Stimulated activated memory B cell treated with anti-CD40 and anti-IgM and Interleukin-4, amounts not matched to agents 10 μg/mL and 1 μg/mL and 100 μg/mL, for 72 hours (primary cell): ENCODE results near the gene NBEAL1.
"Not testable (repeated sequence)": the region's sequence is repeated elsewhere in the genome, so short reads cannot be mapped to it uniquely, and the experiment has no call there.

Source experiments
- ATAC-seq: fragments of 150-1000 bp; cut with Tn5 transposase; 2 replicates; pipeline ENCODE4 v1.10.0; 2021
- H3K27ac Mint-ChIP-seq: one replicate; pipeline ENCODE4 v1.8.0; 2022; ENCODE audit warnings: mild to moderate bottlenecking, mixed read lengths
- H3K27me3 Mint-ChIP-seq: one replicate; pipeline ENCODE4 v1.8.0; 2022; ENCODE audit warnings: mixed read lengths
- H3K36me3 Mint-ChIP-seq: one replicate; pipeline ENCODE4 v1.8.0; 2022; ENCODE audit warnings: mixed read lengths
- H3K4me1 Mint-ChIP-seq: one replicate; pipeline ENCODE4 v1.8.0; 2022; ENCODE audit warnings: mixed read lengths
- H3K4me3 Mint-ChIP-seq: one replicate; pipeline ENCODE4 v1.8.0; 2022; ENCODE audit warnings: mild to moderate bottlenecking, moderate library complexity, mixed read lengths
- H3K9me3 Mint-ChIP-seq: one replicate; pipeline ENCODE4 v1.8.0; 2022; ENCODE audit warnings: mixed read lengths

NBEAL1 gene

DNA sequence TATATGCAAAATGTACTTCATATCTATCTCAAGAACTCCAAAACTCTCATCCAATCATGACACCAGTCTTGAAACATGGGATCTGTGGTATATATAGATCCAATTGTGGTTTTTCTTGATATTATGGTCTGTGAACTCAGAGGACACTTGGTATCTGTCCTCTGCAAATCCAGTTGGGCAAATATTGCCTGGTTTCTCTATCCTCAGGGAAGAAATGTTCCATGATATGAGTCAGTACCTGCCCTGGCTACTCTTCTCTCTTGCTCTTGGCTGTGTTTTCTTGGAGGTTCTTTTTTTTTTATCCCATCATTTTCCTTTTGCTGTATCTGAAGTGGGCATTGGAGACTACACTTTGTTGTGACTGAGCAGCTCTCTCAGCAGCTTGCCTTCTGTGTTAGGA, 10.9 kb downstream of the NBEAL1 start:
- Mint-ChIP-seq H3K9me3 (no peaks in the 10 kb centered on the region), H3K27me3 (no peaks in the 10 kb centered on the region), H3K27ac (peak overlapping the region; percentile 13), H3K4me1 (no peaks in the 10 kb centered on the region), H3K36me3 (peaks cover 6% of the 10 kb centered on the region), H3K4me3 (no peak overlapping the region)
- no peak for ATAC-seq

DNA sequence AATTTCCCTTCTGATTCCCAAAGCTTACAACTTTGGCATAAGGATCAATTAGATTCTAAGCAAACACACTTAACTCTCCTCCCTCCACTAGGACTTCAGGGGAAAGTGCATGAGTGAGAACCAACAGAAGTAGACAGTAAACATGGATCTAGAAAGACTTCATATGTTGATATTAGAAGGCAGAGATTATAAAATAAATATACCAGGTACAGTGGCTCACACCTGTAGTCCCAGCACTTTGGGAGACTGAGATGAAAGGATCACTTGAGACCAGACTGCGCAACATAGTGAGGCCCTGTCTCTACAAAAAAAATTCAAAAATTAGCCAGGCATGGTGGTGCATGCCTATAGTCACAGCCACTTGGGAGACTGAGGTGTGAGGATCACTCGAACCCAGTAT, 15.9 kb downstream of the NBEAL1 start:
- Mint-ChIP-seq H3K4me3 (no peak overlapping the region), H3K27ac (no peak overlapping the region), H3K9me3 (no peaks in the 10 kb centered on the region), H3K27me3 (no peaks in the 10 kb centered on the region), H3K36me3 (peaks cover 5% of the 10 kb centered on the region), H3K4me1 (peaks cover 6% of the 10 kb centered on the region)
- no peak for ATAC-seq

- no peak for ATAC-seq
- H3K27me3 Mint-ChIP-seq = no peaks in the 10 kb centered on the region
Measured at GRCh38 chr2:203030991-203031390, 16.3 kb downstream of the NBEAL1 start.

DNA sequence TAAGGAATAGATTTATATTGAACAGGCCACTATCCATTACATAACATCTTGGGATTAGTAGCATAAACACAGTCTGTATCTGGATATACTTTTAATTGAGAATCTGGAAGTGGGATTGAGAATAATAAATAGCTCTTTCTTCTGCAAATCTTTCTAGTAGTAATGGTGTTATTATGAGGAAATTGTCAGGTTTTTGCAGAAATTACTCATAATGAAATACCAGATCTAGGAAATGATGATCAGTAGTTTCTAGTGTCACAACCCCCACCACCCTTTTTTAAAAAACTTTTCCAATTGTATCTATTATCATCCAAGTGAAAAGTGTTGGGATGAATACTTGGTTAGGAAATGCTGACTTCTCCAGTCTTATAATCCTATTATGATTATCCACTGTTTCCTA, 18.7 kb downstream of the NBEAL1 start:
- Mint-ChIP-seq H3K4me1 (peaks cover 6% of the 10 kb centered on the region), H3K36me3 (peaks cover 5% of the 10 kb centered on the region), H3K9me3 (no peaks in the 10 kb centered on the region), H3K4me3 (no peak overlapping the region), H3K27ac (no peak overlapping the region), H3K27me3 (no peaks in the 10 kb centered on the region)
- ATAC-seq = no peak

More at GRCh38 chr2:203030991-203031390, 16.3 kb downstream of the NBEAL1 start:
- no peaks in the 10 kb centered on the region for H3K9me3 Mint-ChIP-seq
- H3K4me1 Mint-ChIP-seq = peaks cover 6% of the 10 kb centered on the region
- H3K27ac Mint-ChIP-seq = no peak overlapping the region
- H3K36me3 Mint-ChIP-seq = peaks cover 5% of the 10 kb centered on the region
- H3K4me3 Mint-ChIP-seq = no peak overlapping the region

DNA sequence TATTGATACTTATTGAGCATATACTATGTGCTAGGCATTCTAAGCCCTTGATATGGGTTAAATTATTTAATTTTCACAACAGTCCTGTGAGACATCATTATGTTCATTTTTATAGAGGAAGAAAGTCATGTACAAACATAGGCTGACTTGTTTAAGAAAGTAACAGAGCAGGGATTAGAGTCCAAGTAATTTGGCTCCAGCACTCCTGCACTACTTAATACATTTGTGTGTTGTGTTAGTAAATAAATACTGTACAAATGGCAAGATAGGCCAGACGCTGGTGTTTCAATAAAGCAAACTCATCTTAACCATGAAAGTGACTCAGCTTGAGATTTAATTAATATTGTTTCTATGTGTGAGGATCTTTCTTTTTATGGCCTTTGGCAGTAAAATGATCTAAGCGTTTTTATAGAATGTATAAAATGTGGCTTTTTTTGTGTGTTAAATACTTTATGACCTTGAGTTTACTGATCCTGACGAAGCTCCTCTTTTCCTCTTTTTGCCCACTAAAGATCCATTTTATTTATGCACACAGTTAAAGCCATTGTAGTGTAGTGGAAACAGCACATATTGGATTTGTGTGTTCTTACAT, 21.3 kb downstream of the NBEAL1 start:
- Mint-ChIP-seq H3K27ac (no peak overlapping the region), H3K4me1 (peaks cover 13% of the 10 kb centered on the region), H3K27me3 (no peaks in the 10 kb centered on the region), H3K36me3 (peaks cover 24% of the 10 kb centered on the region), H3K4me3 (no peak overlapping the region), H3K9me3 (no peaks in the 10 kb centered on the region)
- ATAC-seq = no peak

DNA sequence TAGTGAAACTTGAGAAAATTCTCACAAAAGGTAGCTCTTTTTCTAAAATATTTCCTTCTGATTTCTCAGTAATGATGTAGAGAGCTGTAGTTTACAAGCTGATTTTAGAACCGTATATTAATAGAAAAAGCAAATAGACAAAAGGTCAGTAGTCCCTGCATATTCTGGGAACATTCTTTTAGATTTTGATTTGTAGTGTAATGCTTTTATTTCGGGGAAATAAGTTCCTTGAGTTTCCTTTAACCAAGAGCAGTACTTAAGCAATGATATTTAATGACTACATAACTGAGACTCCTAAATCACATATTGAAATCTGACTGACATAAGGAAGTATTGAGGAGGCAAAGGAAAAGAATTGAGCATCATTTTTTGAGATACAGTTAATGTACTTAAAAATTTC, 22.4 kb downstream of the NBEAL1 start:
- Mint-ChIP-seq H3K27ac (no peak overlapping the region), H3K9me3 (no peaks in the 10 kb centered on the region), H3K27me3 (no peaks in the 10 kb centered on the region), H3K4me3 (no peak overlapping the region), H3K4me1 (peaks cover 13% of the 10 kb centered on the region), H3K36me3 (peaks cover 29% of the 10 kb centered on the region)
- no peak for ATAC-seq

DNA sequence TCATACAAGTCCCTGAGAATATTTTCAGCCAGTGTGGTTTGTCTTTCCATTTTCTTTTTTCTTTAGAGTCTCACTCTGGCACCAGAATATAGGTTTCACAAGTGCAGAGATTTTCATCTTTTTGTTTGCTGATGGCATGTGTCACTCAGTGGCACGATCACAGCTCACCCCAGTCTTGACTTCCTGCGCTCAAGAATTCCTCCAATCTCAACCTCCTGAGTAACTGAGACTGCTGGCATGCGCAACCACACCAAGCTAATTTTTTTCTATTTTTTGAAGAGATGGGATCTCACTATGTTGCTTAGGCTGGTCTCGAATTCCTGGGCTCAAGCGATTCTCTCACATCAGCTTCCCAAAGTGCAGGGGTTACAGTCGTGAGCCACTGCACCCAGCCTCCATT, 23.9 kb downstream of the NBEAL1 start:
- Mint-ChIP-seq H3K27me3 (no peaks in the 10 kb centered on the region), H3K9me3 (no peaks in the 10 kb centered on the region), H3K27ac (no peak overlapping the region), H3K4me1 (peaks cover 11% of the 10 kb centered on the region), H3K36me3 (peaks cover 38% of the 10 kb centered on the region), H3K4me3 (no peak overlapping the region)
- no peak for ATAC-seq

GRCh38 chr2:203039211-203039610, 24.5 kb downstream of the NBEAL1 start:
- peaks cover 42% of the 10 kb centered on the region for H3K36me3 Mint-ChIP-seq
- not testable (repeated sequence) for H3K27ac Mint-ChIP-seq, ATAC-seq, H3K27me3 Mint-ChIP-seq, H3K4me3 Mint-ChIP-seq, H3K4me1 Mint-ChIP-seq, H3K9me3 Mint-ChIP-seq

DNA sequence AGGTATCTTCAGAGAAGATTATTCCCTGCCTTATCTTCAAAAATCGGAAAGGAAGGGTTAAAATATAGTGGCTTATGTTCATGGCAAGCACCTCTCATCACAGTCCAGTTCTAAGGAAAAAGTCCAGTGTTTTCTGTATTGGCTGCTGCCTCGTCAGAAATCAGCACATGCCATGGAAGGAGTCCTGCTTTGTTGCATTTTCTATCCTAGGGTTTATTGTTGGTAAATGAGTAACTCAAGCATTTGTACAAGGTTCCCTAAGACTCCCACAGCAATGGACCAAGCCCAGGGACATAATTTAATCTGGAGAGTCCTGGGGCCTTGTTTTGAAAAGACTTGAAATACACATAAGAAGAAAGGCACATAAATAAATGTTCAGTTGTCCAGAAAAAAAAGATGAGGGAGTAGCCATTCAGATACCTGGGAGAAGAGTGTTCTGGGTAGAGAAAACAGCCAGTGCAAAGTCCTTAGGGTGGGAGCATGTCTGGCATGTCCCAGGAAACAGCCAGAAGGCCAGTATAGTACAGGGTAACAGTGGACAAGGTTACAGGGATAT, 26.4 kb downstream of the NBEAL1 start:
- no peak overlapping the region for H3K4me3 Mint-ChIP-seq
- H3K4me1 Mint-ChIP-seq = peaks cover 7% of the 10 kb centered on the region
- no peaks in the 10 kb centered on the region for H3K9me3 Mint-ChIP-seq
- H3K36me3 Mint-ChIP-seq = peaks cover 42% of the 10 kb centered on the region
- ATAC-seq = no peak
- H3K27me3 Mint-ChIP-seq = no peaks in the 10 kb centered on the region
- H3K27ac Mint-ChIP-seq = no peak overlapping the region

- Mint-ChIP-seq H3K27me3 (no peaks in the 10 kb centered on the region), H3K27ac (no peak overlapping the region), H3K36me3 (peaks cover 49% of the 10 kb centered on the region), H3K4me1 (peaks cover 7% of the 10 kb centered on the region), H3K4me3 (no peak overlapping the region), H3K9me3 (no peaks in the 10 kb centered on the region)
- ATAC-seq = no peak
Measured at GRCh38 chr2:203042178-203042577, 27.5 kb downstream of the NBEAL1 start.

DNA sequence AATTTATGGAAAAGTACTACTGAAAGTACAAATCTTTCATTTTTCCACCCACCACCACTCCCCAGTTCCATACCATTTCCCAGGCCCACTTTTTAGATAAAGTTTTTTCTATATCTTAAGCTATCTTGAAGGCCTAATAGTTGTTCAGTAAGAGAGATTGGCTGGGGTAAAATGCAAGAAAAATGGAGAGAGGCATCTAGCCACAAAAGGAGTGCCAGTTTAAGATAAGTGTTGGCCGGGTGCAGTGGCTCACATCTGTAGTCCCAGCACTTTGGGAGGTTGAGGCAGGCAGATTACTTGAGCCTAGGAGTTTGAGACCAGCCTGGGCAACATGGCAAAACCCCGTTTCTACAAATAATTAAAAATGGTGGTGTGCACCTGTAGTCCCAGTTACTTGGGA, 28.6 kb downstream of the NBEAL1 start:
- no peak for ATAC-seq
- Mint-ChIP-seq H3K4me1 (peaks cover 7% of the 10 kb centered on the region), H3K9me3 (no peaks in the 10 kb centered on the region), H3K4me3 (no peak overlapping the region), H3K36me3 (peaks cover 49% of the 10 kb centered on the region), H3K27ac (no peak overlapping the region), H3K27me3 (no peaks in the 10 kb centered on the region)

- no peak overlapping the region for H3K4me3 Mint-ChIP-seq
- no peaks in the 10 kb centered on the region for H3K4me1 Mint-ChIP-seq
- peaks cover 39% of the 10 kb centered on the region for H3K36me3 Mint-ChIP-seq
- no peak overlapping the region for H3K27ac Mint-ChIP-seq
- no peak for ATAC-seq
- H3K9me3 Mint-ChIP-seq = no peaks in the 10 kb centered on the region
- H3K27me3 Mint-ChIP-seq = no peaks in the 10 kb centered on the region
Measured at GRCh38 chr2:203045867-203046266, 31.2 kb downstream of the NBEAL1 start.

DNA sequence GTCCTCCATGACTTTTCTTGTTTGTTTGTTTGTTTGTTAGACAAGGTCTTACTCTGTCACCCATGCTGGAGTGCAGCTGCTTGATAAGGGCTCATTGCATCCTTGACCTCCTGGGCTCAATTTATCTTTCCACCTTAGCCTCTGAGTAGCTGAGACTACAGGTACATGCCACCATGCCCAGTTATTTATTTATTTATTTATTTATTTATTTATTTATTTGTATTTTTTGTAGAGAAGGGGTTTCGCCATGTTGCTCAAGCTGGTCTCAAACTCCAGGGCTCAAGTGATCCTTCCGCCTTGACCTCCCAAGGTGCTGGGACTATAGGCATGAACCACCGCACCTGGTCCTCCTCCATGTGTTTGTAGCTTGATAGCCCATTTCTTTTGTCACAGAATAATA, 37.9 kb downstream of the NBEAL1 start:
- Mint-ChIP-seq H3K27ac (no peak overlapping the region), H3K4me3 (no peak overlapping the region), H3K36me3 (peaks cover 28% of the 10 kb centered on the region), H3K27me3 (no peaks in the 10 kb centered on the region), H3K4me1 (no peaks in the 10 kb centered on the region), H3K9me3 (no peaks in the 10 kb centered on the region)
- no peak for ATAC-seq

- no peak overlapping the region for H3K4me3 Mint-ChIP-seq
- no peak overlapping the region for H3K27ac Mint-ChIP-seq
- ATAC-seq = no peak
- no peaks in the 10 kb centered on the region for H3K4me1 Mint-ChIP-seq
- H3K36me3 Mint-ChIP-seq = peaks cover 53% of the 10 kb centered on the region
- peaks cover 2% of the 10 kb centered on the region for H3K9me3 Mint-ChIP-seq
- no peaks in the 10 kb centered on the region for H3K27me3 Mint-ChIP-seq
Measured at GRCh38 chr2:203059567-203060240, 45.0 kb downstream of the NBEAL1 start.

DNA sequence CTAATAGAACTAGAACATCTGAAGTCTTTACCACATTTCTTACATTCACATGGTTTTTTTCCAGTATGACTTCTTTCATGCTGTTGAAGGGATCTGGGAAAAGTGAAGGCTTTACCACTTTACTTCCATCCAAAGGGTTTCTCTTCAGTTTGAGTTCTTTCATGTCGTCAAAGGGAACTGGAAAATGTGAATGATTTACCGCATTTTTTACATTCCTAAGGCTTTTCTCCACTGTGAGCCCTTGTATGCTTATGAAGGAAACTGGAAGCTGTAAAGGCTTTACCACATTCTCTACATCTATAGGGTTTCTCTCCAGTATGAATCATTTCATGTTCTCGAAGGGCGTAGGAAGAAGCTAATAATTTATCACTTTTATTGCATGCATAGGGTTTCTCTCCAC, 46.7 kb downstream of the NBEAL1 start:
- Mint-ChIP-seq H3K4me1 (no peaks in the 10 kb centered on the region), H3K36me3 (peaks cover 65% of the 10 kb centered on the region), H3K27me3 (no peaks in the 10 kb centered on the region), H3K27ac (no peak overlapping the region), H3K4me3 (no peak overlapping the region), H3K9me3 (peaks cover 2% of the 10 kb centered on the region)
- ATAC-seq = no peak

- Mint-ChIP-seq H3K27me3 (no peaks in the 10 kb centered on the region), H3K36me3 (peaks cover 68% of the 10 kb centered on the region), H3K27ac (no peak overlapping the region), H3K9me3 (peaks cover 2% of the 10 kb centered on the region), H3K4me1 (no peaks in the 10 kb centered on the region), H3K4me3 (no peak overlapping the region)
- no peak for ATAC-seq
Measured at GRCh38 chr2:203062126-203062525, 47.5 kb downstream of the NBEAL1 start.
